Measurements from ENCODE around the gene CNIH1. TPM values are rescaled to one million over a fixed set of nuclear protein-coding genes. Genes with fewer than 3 reads are reported as not detected.

The CNIH1 gene
- 10 to 100 TPM; 92.0 to 95.4 TPM for total RNA-seq

DNA sequence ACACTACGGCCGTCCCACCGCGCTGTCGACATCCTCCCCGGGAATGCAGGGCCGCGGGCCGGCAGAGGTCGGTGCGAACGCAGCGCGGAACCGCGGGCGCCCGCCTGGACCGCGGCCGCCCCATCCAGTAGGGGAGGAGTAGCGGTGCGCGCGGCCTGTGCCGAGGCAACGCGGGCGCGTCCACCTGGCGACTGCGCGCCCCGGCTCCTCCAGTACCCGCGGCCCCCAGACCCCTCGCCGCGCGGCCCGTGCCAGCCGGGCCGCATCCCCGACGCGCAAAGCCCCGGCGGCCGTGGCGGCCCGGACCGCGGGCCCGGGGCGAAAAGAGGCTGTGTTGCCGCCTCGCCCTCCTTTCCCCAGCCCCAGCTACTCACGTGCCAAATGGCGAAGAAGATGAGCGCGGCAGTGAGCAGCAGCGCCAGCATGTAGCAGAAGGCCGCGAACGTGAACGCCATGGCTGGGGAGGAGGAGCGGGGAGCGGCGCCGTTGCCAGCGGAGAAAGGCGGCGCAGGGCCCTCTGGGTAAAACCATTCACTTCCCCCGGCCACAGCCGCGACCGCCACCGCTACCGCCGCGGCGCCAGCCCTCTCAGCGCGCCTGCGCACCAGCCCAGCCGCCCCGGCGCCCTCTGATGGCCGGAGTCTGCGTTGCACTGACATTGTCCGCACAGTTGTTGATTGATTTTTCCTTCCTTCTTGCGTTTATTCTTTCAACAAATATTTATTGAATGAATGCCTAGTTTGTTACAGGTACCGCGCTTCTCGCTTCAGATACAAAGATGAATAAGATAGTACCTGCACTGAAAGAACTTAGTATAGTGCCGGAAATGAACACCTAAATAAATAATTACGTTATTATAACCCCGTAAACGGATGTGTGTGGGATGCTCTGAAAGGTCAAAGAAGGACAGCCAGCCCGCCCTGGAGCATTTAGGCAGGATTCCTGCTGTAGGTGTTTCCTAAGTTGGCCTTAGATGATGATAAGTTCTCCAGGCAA, at the start of gene CNIH1:
Gene CNIH1, minus strand, starts transcription at position 502 of the 996 bp plus-strand sequence. Its CDS starts 47 bp downstream, at position 455.
- H3K27me3 Mint-ChIP-seq, result no peaks in the 10 kb centered on the region
- peak within 1 kb of the TSS; percentile 98 for H3K27ac Mint-ChIP-seq
- peak within 1 kb of the TSS; percentile 89 for H3K4me3 Mint-ChIP-seq
- no peaks in the 10 kb centered on the region for H3K9me3 Mint-ChIP-seq
- peaks cover 47% of the 10 kb centered on the region for H3K4me1 Mint-ChIP-seq
- H3K36me3 Mint-ChIP-seq, result peaks cover 29% of the 10 kb centered on the region
- DNase-seq, result peak; percentile 93

DNA sequence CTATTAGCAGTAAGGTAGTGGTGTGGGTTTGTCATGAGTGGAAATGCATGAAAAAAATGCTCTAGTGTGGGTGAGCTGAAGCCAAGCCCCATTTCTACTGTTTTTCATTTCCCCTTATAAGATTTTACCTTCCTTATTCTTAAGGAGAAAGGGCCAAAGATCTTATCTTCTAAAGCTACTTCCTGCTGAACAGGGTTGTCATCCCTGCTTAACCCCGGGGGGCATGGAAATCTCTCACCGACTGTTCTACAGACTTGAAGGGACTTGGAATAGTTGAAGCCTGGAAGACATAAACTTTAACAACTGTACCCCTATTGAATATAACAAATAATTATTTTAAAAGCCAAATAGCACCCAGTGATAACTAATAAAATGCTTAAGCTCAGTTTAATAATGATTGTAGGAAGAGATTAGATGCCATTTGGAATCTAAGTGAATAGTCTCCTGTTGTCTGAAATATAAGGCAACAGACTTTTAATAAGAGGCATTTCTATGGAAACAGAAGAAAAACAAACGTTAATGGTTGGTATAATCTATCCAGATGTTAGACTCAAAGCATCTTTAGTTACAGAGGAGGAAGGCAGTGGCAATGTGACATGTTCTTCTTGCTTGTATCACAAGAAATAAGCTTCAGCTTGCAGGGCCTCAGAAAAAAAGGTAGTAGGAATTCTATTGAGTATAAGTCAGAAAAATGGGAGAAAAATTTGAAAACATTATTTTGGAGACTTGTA, 49.4 kb upstream of the CNIH1 start:
- Mint-ChIP-seq H3K4me3 (no peak overlapping the region), H3K27me3 (no peaks in the 10 kb centered on the region), H3K9me3 (no peaks in the 10 kb centered on the region), H3K27ac (no peak overlapping the region), H3K36me3 (peaks cover 17% of the 10 kb centered on the region), H3K4me1 (peaks cover 40% of the 10 kb centered on the region)
- DNase-seq, result no peak

DNA sequence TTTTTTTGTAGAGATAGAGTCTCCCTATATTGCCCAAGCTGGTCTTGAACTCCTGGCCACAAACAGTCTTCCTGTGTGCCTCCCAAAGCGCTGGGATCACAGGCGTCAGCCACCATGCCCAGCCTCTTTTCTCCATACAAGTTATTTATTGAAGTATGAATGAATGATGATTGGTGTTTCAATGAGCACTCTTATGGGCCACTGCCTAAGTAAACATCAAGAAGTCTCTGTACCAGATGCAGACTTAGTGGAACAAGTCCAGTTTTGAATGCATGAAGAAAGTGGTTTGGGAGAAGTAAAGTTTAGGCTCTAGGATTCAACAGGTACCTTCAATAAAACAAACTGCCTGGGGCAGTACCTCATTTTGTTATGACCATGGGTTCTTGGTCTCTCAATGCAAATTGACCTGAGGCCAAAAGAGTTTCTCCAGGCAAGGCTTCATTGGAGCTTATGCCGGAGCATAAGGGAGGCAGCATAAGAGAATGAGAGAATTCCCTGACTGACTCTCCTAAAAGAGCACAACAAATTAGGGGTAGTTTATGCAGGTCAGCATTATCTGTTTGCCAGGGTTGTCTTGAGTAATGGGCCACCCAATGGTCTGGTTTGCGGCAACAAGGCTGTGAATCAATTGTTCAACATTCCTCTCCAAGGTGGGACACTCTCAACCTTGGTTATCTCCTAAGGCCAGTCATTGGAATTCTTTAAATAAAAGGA, 48.7 kb upstream of the CNIH1 start:
- Mint-ChIP-seq H3K27ac (peak overlapping the region; percentile 87), H3K27me3 (no peaks in the 10 kb centered on the region), H3K4me3 (peak overlapping the region; percentile 78), H3K36me3 (peaks cover 22% of the 10 kb centered on the region), H3K4me1 (peaks cover 48% of the 10 kb centered on the region), H3K9me3 (no peaks in the 10 kb centered on the region)
- DNase-seq, result no peak

DNA sequence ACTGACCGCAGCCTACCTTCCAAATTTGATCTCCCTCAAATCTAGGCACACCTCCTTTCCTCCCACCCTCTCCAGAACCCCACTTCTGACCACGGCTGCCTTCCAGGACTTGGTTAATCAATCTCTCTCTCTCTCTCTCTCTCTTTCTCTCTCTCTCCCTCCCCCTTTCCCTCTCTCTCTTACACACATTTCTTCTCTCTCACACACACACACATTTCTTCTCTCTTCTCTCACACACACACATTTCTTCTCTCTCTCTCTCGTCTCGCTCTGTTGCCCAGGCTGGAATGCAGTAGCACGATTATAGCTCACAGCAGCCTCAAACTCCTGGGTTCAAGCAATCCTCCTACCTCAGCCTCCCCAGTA, 48.1 kb upstream of the CNIH1 start:
- peaks cover 22% of the 10 kb centered on the region for H3K36me3 Mint-ChIP-seq
- H3K4me3 Mint-ChIP-seq, result peak overlapping the region; percentile 78
- peak overlapping the region; percentile 87 for H3K27ac Mint-ChIP-seq
- H3K27me3 Mint-ChIP-seq, result no peaks in the 10 kb centered on the region
- H3K4me1 Mint-ChIP-seq, result peaks cover 54% of the 10 kb centered on the region
- DNase-seq, result no peak
- no peaks in the 10 kb centered on the region for H3K9me3 Mint-ChIP-seq

DNA sequence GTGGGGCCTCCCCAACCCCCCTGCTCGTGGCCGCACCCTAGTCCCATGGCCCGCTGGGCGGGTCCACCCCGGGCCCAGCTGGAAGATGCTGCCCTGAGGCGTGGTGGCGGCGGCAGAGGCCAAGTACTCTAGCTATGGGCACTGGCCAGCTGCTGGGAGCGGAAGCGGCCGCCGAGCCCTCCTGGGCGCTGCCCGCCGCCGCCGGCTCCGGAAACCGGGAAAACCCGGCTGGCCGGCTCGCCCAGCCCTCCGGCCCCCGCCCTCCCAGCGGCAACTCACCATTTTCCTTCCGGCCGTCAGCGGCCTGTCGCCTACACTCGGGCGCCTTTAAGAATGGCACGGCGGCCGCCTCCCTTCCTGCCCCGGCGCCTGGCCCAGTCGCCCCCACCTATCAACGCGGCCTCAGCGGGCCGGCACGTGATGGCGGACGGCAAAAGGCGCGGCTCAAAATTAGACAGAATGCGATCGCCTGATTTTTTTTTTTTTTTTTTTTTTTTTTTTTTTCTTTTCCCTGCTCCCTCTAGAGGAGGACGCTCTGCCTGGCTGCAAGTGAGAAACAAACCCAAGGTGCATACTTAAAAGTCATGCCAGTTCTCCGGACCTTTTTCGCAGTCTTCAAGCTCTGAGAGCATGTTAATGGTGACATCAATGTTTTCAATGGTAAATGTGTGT, 47.6 kb upstream of the CNIH1 start, which contains the start of gene GMFB:
Gene GMFB, minus strand, starts transcription at position 335 of the 672 bp plus-strand sequence. Its CDS starts 53 bp downstream, at position 282.
- H3K4me1 Mint-ChIP-seq, result peaks cover 57% of the 10 kb centered on the region
- H3K36me3 Mint-ChIP-seq, result peaks cover 23% of the 10 kb centered on the region
- H3K27ac Mint-ChIP-seq, result peak within 1 kb of the TSS; percentile 89
- H3K9me3 Mint-ChIP-seq, result no peaks in the 10 kb centered on the region
- peak; percentile 88 for DNase-seq
- H3K27me3 Mint-ChIP-seq, result no peaks in the 10 kb centered on the region
- peak within 1 kb of the TSS; percentile 94 for H3K4me3 Mint-ChIP-seq

DNA sequence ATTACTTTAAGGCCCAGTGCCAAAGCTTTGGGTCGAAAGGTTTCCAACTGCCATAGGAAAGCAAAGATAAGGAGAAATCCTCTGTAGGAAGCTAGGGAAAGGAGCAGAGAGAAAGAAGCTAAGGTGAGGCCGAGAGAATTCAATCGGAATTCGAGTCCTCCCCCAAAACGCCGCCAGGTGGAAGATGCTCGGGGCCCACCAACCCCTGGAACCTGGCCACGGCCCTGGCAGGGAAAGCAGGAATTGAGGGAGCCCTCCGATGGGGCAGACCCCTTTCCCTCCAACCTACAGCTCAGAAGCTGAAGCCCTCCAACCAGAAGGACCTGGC, 47.1 kb upstream of the CNIH1 start:
- Mint-ChIP-seq H3K4me1 (peaks cover 58% of the 10 kb centered on the region), H3K27ac (peak overlapping the region; percentile 89), H3K36me3 (peaks cover 28% of the 10 kb centered on the region), H3K27me3 (no peaks in the 10 kb centered on the region), H3K4me3 (peak overlapping the region; percentile 94), H3K9me3 (no peaks in the 10 kb centered on the region)
- DNase-seq, result no peak

DNA sequence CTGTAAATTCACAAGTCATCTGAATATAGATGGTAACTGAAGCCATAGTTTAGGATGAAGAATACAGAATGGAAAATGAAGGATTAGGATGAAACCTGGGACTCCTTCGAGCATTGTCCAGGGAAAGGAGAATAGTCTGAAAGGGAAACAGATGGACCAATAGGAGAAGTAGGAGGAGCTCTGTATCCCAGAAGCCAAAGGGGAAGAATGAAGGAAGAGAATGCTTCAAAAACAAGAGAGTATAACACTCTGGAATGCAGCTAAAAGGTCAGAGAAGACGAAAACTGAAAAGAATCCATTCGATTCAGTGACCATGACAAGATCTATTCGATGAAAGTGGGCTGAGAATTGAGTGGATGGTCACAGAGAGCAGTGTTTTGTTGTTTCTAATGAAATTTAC, 46.6 kb upstream of the CNIH1 start:
- Mint-ChIP-seq H3K4me1 (peaks cover 63% of the 10 kb centered on the region), H3K9me3 (no peaks in the 10 kb centered on the region), H3K27ac (peak overlapping the region; percentile 89), H3K27me3 (no peaks in the 10 kb centered on the region), H3K36me3 (peaks cover 33% of the 10 kb centered on the region), H3K4me3 (peak overlapping the region; percentile 94)
- DNase-seq, result no peak

DNA sequence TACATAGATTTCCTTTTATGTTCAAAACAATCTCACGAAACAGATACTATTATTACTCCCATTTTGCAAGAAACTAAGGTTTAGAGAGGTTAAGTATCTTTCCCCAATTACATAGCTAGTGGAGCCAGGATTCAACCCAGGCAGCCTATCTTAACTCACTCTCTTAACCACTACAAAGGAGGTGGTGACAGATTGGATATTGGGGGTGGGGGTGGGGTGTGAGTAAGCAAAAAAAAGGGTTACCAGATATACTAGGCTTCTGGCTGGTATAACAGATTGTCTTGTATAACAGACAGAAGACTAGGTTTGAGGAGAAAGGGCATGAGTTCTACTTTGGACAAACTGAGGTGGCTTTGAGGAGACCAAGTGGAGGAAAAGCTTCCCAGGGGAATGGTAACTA, 45.5 kb upstream of the CNIH1 start:
- peaks cover 65% of the 10 kb centered on the region for H3K4me1 Mint-ChIP-seq
- no peak for DNase-seq
- peak overlapping the region; percentile 14 for H3K27ac Mint-ChIP-seq
- H3K27me3 Mint-ChIP-seq, result no peaks in the 10 kb centered on the region
- no peaks in the 10 kb centered on the region for H3K9me3 Mint-ChIP-seq
- peaks cover 34% of the 10 kb centered on the region for H3K36me3 Mint-ChIP-seq
- H3K4me3 Mint-ChIP-seq, result peak overlapping the region; percentile 94

DNA sequence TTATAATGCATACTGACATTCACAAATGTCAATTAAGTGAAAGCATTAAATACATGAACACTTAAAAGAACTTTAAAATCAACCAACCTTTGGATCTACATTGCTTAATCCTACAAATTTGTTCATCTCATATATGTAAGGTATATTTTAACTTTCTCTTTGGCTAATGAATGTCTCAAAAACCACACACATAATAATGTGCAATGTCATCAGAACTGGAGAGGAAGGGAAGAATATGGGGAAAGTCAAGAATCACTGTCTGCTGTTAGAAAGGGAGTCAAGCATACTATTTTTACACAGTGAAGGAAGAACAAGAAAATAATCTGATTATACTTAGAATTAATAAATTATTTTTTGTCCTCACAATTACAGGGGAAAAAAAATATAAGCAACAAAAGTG, 42.7 kb upstream of the CNIH1 start:
- H3K4me3 Mint-ChIP-seq, result no peak overlapping the region
- H3K4me1 Mint-ChIP-seq, result peaks cover 49% of the 10 kb centered on the region
- H3K9me3 Mint-ChIP-seq, result no peaks in the 10 kb centered on the region
- DNase-seq, result no peak
- H3K27ac Mint-ChIP-seq, result peak overlapping the region; percentile 46
- H3K27me3 Mint-ChIP-seq, result no peaks in the 10 kb centered on the region
- H3K36me3 Mint-ChIP-seq, result peaks cover 34% of the 10 kb centered on the region

DNA sequence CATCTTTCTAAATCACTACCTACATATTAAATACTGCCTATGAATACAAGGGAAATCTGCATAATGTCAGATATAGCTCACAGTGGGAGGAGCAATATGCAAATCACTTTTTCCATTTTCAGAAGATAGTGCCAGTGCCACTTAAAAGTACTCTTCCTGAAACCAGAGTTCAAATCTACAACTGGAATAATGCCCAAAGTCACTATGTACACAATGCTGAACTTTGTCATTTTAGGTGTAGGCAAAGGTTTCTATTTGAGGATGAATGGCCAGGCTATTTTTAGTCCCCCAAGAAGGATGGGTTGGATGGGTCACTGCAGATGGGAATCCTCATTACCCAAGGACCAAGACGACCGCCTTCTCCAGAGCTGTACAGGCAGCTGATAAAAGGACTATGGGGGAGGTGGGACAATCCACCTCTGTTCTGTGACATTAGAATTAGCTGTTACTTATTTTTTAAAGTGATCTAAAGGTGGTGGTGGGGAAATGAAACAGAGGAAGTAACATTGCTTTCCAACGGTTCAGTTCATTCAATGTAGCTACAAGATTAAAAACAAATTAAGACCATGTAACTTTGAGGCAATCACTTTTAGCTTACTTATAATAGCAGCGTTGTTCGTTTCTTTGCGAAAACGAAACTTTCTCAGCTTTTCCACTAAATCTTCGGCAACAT, 42.0 kb upstream of the CNIH1 start:
- H3K27ac Mint-ChIP-seq, result peak overlapping the region; percentile 57
- H3K4me3 Mint-ChIP-seq, result no peak overlapping the region
- no peaks in the 10 kb centered on the region for H3K27me3 Mint-ChIP-seq
- H3K9me3 Mint-ChIP-seq, result no peaks in the 10 kb centered on the region
- peaks cover 34% of the 10 kb centered on the region for H3K36me3 Mint-ChIP-seq
- peaks cover 51% of the 10 kb centered on the region for H3K4me1 Mint-ChIP-seq
- DNase-seq, result no peak

DNA sequence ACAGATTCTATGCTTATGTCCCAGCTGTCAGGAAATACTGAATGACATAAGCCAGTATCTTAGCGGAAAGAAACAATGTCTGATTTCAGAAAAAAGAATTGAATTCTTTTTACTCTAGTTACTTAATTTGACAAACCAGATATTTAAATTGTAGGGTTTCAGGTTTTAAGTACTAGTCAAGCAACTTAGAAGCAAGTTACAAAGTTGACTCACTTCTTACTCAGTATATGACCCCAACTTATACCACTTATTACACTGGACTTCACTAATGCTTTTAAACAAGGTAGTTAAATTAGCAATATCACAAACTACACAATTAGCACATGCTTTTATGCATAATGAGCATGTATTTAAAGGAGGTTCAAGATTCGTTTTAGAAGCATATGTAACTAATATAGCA, 40.5 kb upstream of the CNIH1 start:
- H3K4me1 Mint-ChIP-seq, result peaks cover 47% of the 10 kb centered on the region
- no peaks in the 10 kb centered on the region for H3K27me3 Mint-ChIP-seq
- no peak overlapping the region for H3K27ac Mint-ChIP-seq
- no peak overlapping the region for H3K4me3 Mint-ChIP-seq
- peaks cover 22% of the 10 kb centered on the region for H3K36me3 Mint-ChIP-seq
- DNase-seq, result no peak
- no peaks in the 10 kb centered on the region for H3K9me3 Mint-ChIP-seq

DNA sequence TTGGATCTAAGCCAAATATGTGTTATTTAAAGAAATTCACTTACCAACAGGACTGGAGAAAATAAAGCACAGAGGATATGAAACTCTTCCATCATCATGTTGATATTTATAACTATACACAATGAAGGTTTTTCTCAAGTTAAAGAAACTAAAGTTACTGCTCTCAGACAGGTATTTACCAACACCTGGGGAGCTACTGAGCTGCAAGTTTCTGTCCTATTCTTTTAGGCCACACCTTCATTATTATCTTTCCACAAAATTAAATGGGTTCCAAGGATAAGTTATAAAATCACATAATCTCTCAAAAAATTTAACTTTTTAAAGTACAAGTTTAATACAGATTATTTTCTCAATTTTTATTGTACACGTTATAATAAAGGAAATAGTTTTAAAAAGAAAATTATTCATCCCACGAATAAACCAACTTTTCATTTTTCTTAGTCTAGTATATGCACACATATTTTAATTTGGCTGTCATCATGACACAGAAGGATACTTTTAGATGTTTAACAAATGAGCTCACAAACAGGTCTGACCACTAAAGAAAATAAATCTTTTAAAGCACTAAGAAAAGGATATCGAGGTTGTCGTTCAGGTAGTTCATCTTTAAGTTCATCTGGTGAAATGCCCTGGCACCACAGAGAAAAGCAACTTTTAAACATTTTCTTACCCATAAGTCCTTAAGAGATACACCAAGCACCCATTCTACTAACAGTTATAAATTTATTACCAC, 39.8 kb upstream of the CNIH1 start:
- H3K4me1 Mint-ChIP-seq, result peaks cover 45% of the 10 kb centered on the region
- DNase-seq, result no peak
- H3K27ac Mint-ChIP-seq, result no peak overlapping the region
- H3K9me3 Mint-ChIP-seq, result no peaks in the 10 kb centered on the region
- no peaks in the 10 kb centered on the region for H3K27me3 Mint-ChIP-seq
- H3K36me3 Mint-ChIP-seq, result peaks cover 21% of the 10 kb centered on the region
- H3K4me3 Mint-ChIP-seq, result no peak overlapping the region

DNA sequence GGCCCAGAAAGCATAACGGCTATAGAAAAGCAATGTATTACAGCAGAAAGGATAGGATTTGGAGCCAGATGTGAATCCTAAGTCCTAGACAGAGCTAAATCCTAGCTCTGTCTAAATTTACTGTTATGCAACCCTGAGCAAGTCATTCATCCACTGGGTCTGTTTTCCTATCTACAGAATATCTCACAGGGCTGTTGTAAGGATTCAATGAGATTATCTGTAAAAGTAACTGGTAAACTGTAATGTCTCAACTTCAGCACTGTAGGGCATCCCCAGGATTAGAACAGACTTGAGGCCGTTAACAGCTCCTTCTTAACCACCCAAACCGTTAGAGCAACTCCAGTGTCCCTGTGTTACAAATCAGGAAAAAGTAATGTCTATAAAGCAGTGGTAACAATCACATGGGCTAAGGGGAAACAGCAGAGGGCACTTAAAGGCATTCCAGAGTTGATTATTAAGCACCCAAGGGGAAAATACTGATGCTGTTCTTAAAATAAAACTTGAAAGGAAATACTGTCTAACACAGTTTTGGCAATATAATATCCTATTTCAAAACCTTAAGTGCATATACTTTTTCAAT, 37.6 kb upstream of the CNIH1 start:
- H3K27ac Mint-ChIP-seq, result no peak overlapping the region
- H3K4me3 Mint-ChIP-seq, result no peak overlapping the region
- H3K27me3 Mint-ChIP-seq, result no peaks in the 10 kb centered on the region
- H3K9me3 Mint-ChIP-seq, result no peaks in the 10 kb centered on the region
- peaks cover 17% of the 10 kb centered on the region for H3K36me3 Mint-ChIP-seq
- no peak for DNase-seq
- peaks cover 25% of the 10 kb centered on the region for H3K4me1 Mint-ChIP-seq
